ENCODE results near the gene SPDEF.

Gene SPDEF

DNA sequence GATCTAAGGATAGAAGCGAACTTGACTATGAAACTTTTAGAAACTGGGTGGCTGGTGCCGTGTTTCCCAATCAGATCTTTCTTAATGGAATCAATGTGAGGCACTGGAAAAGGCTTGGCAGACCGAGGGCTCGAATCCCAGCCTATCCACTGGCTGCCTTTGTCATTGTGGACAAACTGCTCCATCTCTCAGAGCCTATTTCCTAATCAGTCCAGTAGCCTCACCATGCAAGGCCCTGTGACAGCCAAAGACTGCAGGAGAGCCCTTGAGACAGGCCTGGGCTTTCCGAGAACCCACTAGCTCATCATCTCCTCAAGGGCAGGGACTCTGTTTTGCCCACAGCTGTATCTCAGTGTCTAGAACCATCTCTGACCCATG is 43.4 kb downstream of the SPDEF start:
- DNase-seq, result no peak

DNA sequence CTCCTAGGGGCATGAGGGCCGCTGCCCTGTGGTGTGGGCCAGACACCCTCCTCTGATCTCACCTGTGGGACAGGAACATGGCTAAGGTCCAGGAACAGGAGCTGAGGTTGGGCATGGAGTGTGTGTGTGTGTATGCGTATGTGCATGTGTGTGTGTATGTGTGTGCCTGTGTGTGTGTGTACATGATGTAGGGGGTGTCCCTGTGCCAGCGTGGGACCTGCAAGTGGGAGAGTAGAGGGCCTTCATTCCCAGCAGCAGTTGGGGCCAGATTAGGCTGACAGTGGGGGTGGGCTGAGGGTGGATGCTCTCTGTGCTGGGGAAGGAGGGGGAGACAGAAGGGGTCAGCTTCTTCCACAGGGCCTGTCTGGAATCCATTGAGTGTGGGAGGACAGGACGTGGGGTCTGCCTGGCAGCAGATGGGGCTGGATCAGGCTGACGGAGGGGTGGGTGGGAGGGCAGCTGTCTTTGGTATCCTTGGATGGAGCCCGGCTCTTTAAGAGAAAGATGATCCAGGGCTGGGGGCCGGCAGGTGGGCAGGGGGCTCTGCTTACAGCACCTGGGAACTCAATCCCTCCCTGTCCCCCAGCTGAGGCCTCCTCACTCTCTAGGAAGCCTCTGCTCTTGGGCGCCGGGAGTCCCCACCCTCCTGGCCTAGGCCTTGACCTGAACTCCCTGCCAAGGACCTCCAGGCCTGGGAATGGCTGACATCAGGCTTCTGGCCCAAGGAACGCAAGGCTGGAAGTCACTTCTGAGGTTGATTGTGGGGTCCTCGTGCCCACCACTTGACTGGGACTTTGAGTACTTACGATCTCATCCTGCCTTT is 44.0 kb downstream of the SPDEF start:
- DNase-seq, result no peak

DNA sequence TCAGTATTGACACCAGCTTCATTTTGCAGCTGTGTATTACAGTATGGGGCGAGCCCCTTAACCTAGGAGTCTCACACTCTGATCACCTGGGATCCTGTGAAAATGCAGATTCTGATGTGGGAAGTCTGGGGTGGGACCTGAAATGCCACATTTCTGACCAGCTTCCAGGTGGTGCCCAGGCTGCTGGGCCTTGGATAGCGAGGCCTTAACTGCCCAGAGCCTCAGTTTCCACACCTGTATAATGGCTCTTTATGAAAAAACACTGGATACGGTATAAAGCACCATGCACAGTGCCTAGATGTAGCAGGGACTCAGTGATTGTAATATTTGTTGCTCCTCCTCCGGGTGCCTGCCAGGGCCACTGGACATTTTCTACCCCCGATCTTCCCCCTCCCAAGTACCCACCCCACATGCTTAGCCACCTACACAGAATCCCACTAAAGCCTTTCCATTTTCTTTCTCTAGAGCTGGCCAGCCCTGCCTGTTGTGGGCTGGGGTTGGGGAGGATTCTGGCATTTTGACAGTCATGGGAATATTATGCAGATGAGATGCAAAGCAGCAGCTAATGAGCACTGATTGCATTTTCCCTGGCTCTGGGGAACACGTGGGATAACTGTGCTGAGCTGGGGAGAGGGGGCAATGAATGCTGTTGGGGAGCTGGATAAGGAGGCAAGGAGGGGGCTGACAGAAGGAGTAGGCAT is 44.8 kb downstream of the SPDEF start:
- no peak for DNase-seq

DNA sequence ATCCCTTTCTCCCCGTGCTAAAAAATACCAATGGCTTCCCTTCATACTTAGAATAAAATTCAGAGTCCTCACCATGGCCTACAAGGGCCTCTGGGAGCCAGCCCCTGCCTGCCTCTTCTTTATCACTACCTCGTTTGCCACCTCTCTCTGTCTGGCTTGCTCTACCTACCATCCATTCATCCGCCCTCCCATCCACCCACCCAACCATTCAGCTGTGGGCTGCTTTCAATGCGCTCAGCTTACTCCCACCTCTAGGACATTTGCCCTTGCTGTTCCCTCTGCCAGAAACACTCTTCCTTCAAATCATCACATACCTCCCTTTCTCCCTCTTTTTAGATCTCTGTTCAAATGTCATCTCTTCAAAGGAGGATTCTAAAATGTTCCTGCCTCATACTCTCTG is 45.8 kb downstream of the SPDEF start:
- no peak for DNase-seq

DNA sequence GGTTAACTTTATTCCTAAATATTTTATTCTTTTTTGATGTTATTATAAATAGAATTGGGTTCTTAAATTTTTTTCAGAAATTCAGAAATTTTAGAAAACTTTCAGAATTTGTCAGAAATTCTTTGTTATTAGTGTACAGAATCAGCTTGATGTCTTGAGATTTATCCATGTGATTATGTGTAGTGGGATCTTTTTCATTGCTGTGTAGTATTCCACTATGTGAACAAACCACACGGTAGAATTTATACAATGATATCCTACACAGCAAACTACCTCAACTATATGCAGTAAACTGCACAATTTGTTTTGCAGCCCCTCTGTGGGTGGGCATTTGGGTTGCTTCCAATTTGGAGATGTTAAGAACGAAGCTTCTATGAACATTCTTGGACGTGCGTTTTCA is 46.3 kb downstream of the SPDEF start:
- no peak for DNase-seq

DNA sequence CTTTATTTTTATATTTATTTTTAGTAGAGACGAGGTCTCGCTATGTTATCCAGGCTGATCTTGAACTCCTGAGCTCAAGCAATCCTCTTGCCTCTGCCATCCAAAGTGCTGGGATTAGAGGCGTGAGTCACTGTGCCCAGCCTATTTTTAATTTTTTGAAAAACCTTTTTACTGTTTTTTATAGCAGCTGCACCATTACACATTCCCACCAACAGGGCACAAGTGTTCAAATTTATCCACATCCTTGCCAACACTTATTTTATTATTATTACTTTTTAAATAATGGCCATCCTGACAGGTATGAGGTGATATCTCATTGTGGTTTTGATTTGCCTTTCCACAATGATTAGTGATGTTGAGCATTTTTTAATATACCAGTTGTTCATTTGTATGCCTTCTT is 47.7 kb downstream of the SPDEF start:
- no peak for DNase-seq

DNA sequence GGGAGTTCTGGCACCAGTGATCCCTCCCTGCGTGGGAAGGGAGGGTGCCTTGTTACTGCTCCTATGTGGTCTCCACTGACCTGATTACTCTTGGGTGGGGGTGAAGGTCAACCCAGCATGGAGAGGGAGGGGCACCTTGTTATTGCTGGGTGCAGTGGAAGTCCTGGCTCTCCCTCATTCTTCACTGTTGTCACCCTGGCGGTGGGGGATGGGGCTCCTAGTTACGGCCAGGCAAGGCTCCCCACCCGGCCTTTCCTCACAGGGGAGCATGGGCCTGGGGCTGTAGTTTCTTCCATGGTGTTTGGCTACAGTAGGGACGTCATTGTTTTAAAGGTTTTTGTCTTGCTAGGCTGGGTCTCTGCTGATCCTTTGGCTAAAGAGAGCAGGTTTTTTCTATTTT is 49.4 kb downstream of the SPDEF start:
- no peak for DNase-seq

DNA sequence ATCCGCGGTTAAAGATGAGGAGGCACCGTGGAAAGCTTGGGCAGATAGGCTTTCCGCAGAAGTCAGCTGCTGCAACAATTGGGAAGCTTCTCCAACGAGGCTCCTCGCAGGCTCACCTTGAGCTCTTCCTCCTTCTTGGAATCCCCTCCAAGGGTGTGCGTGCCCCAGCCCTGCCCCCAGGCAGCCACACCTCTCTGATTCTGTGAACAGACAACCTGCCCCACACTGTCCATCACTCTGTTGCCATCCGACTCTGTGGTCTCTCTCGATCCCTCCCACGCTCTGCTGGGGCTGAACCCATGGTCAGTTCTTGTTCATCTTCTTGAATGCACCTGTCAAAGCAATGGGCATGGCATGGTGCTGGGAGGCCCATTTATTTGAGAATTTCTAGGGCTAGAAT is 58.7 kb downstream of the SPDEF start:
- no peak for DNase-seq

DNA sequence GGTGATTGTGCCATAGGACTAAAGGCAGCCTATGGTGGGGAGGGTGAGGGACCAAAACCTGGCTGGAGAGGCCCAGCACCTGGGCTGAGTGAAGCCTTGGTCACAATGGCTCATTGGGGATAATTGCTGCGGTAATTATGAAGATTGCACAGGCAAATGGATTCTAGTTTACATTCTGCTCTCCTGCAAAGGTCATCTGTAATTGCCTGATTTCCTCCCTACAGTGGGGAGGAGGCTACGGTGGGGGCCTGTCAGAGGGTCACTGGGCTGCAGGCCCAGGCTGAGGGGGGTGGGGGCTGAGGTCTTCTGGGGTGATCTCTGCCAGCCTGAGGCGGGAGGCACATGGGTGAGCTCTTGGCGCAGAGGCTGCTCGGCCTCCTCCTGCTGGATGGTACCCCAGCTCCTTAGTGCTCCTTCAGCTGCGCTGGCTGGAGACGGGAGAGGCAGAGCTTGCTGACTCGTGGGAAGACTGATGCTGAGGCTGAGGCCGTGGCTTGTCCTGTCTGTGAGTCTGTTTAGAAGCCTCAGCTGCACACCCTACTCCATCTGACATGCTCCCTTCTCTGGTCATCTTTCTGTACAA is 59.9 kb downstream of the SPDEF start:
- DNase-seq, result no peak

DNA sequence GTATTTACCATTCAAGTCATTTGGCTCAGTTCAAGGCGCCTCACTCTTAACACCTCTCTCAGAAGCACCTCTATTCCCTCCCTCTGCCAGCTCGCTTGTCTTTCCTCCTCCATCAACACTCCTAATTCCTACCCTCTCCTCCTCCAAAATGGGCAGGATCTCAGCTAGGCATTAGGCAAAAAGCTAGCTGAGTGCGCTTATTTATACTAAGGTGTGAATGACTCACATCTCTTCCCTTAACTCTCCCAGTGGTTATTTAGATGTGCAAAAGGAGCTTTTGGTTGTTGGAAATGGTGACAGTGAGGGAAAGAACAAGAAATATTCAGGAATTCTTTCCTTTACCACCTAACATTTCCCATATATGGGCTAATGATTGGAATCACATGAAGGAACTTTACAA is 61.2 kb downstream of the SPDEF start:
- no peak for DNase-seq

DNA sequence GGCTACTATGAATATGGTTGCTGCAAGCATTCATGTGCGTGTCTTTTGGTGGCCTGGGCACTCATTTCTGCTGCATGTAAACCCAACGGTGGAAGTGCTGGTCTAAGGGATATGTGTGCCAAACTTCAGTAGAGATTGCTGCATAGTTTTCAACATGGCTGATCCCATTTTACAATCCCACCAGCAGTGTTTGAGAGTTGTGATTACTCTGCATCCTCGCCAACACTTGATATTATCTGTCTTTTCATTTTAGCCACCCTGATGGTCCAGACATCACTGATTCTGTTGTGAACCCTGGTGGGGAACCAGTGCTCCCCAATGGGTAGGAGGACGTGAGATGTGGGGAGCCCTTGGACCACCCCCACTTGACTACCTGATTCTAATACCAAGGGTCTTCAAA is 62.8 kb downstream of the SPDEF start:
- no peak for DNase-seq

DNA sequence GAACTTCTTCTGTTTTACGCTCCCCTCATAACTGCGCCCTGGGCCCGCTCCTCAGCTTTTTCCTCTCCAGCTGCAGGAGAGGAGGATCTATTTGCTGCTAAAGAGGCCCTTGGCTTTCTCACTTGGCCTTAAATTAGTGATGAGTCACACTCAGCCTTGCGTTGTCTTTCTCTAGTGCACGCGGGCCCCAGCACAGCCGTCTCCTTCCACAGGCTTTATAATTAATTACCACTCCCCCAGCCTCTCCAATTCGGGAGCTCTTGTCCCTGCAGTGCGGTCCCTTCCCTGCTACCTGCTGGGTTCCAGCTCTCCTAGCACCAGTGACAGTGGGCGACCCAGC is 65.1 kb downstream of the SPDEF start:
- peak; percentile 30 to 39 for DNase-seq

DNA sequence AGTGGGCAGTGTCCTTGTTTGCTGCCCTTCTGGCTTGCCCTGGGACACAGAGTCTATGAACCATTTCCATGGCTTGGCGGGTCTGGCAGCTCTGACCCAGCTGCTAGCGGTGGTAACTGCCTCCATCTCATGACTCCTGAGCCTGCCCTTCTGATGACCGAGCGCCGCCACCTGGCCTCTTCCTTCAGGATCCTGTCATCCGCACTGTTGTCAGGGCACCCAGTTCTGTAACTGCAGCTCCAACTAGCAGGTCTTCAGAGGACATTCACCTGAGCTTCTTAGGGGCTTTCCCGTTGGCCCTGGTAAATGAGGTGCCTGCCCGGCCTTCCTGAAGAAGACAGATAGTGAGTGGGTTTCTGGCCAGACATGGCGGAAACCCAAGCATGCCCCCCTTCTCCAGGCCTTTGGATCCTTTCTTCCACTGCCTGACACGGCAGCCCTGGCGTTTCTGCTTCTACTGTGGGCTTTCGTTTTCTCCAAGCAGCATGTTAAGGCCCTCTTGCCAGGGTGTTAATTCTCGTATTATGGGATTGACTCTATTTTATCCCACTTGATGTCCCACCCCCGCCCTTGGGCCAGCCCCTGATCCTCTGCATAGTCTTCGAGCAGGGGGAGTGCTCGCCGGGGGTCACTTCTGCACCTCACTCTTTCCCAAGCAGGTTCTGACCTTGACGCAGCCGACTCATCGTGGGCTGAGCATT is 65.6 kb downstream of the SPDEF start:
- DNase-seq, result peak; percentile 69 to 84

DNA sequence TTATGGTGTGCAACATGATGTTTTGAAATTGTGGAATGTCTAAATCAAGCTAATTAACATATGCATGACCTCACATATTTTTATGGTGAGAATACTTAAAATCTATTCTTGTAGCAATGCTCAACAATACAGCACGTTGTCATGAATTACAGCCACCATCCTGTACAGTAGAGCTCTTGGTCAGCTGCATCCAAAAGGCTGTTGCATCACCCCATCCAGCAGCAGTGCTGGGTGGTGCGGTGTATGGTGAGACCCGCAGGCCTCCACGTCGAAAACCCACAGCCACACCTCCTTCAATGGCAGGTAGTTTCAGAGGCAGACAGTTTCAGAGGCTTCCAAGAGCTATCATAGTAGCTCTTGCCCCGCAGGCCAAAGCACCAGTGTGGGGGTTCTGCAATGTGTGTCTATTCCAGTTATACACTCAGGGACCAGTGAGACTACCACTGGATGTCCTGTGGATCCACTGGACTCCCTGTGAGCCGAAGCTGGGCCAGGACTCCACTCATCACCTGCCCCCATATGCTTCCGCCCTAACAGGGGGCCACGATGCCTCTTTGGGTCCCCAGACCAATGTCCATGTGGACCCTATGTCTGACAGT is 66.8 kb downstream of the SPDEF start:
- DNase-seq, result no peak

Measured in SHP77 (cell line).